DND-41 (cell line): ENCODE results near the gene SYNE2.

Source experiments
- ATAC-seq: fragments of 200-7000 bp; cut with Tn5 transposase; 3 replicates; pipeline ENCODE4 v1.9.1; 2021; ENCODE audit warnings: low read depth; ENCODE audit not compliant: insufficient read depth
- DNase-seq: peaks from one replicate; pipeline ENCODE4 v3.0.0-alpha.2; 2020
- H2AFZ ChIP-seq: 2 replicates; pipeline ENCODE4 v1.6.0; 2012; ENCODE audit warnings: low read depth, low read length
- H3K27ac ChIP-seq: 2 replicates; pipeline ENCODE4 v1.5.1; 2012; ENCODE audit warnings: low read length, inconsistent platforms
- H3K27me3 ChIP-seq: fragments of 200-600 bp; sonication (generic); 2 replicates; pipeline ENCODE4 v1.6.0; 2012; ENCODE audit warnings: low read length, mild to moderate bottlenecking, inconsistent platforms; ENCODE audit not compliant: insufficient read depth, poor library complexity
- H3K36me3 ChIP-seq: 2 replicates; pipeline ENCODE4 v1.5.1; 2012; ENCODE audit warnings: low read length, inconsistent platforms; ENCODE audit not compliant: insufficient read depth
- H3K4me1 ChIP-seq: 2 replicates; pipeline ENCODE4 v1.5.1; 2012; ENCODE audit warnings: mild to moderate bottlenecking, low read length; ENCODE audit not compliant: insufficient read depth
- H3K4me2 ChIP-seq: 2 replicates; pipeline ENCODE4 v1.6.0; 2012; ENCODE audit warnings: mild to moderate bottlenecking, moderate library complexity, low read length, inconsistent platforms; ENCODE audit not compliant: insufficient read depth
- H3K4me3 ChIP-seq, 2 experiments: fragments of 200-600 bp in 1 of 2; shearing (Covaris generic) in 1 of 2; 2 replicates each; pipeline ENCODE4 v1.5.1; 2012 to 2016; ENCODE audit warnings: inconsistent platforms in 2 of 2, low read length in 2 of 2, mild to moderate bottlenecking in 2 of 2, low read depth in 1 of 2, moderate library complexity in 1 of 2
- H3K79me2 ChIP-seq: 2 replicates; pipeline ENCODE4 v1.6.0; 2012; ENCODE audit warnings: low read length, inconsistent platforms; ENCODE audit not compliant: insufficient read depth
- H3K9ac ChIP-seq: 2 replicates; pipeline ENCODE4 v1.6.0; 2012; ENCODE audit warnings: low read depth, mild to moderate bottlenecking, inconsistent platforms, low read length, moderate library complexity
- H3K9me3 ChIP-seq: 2 replicates; pipeline ENCODE4 v1.5.1; 2012; ENCODE audit warnings: low read length, moderate library complexity, mild to moderate bottlenecking, inconsistent platforms; ENCODE audit not compliant: insufficient read depth, severe bottlenecking
- H4K20me1 ChIP-seq: 2 replicates; pipeline ENCODE4 v1.6.0; 2012; ENCODE audit warnings: low read length; ENCODE audit not compliant: insufficient read depth
- EZH2 ChIP-seq: IDR thresholded peaks from 3 replicates; pipeline ENCODE4 v1.6.1; 2012; ENCODE audit warnings: borderline replicate concordance, low read depth, mild to moderate bottlenecking, moderate library complexity, low read length, inconsistent platforms; ENCODE audit not compliant: severe bottlenecking
- TF ChIP-seq, protein P1 (sequence below): IDR thresholded peaks from 2 replicates; pipeline ENCODE4 v1.5.1; 2012; ENCODE audit warnings: borderline replicate concordance, low read length, moderate library complexity, mild to moderate bottlenecking; ENCODE audit not compliant: poor library complexity, severe bottlenecking; ENCODE audit errors: extremely low read depth

The SYNE2 gene

DNA sequence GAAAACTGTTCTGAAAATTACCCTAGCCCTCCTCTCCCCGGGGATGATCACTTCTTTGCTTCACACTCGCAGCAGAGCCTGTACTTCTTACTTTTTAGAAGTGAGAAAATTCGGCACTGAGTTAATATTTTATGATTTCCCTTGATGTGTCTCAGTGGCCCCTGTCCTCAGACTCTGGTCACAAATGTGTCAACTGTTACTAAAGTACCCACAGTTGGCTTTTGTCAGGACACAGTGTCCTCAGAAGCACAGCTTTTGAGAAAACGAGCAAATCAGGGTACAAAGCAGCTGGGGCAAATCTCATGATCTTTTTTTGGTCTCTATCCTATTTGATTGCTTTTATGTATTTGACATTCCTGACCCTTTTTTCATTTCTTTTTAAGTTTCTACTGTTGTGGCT, 142.5 kb downstream of the SYNE2 start:
- no peak for DNase-seq
- Histone ChIP-seq H4K20me1 (no peaks in the 10 kb centered on the region), H3K27me3 (no peaks in the 10 kb centered on the region), H2AFZ (no peak overlapping the region), H3K79me2 (no peaks in the 10 kb centered on the region), H3K36me3 (peaks cover 83% of the 10 kb centered on the region), H3K9ac (no peak overlapping the region), H3K4me3 (no peak overlapping the region), H3K4me2 (no peak overlapping the region), H3K4me1 (no peaks in the 10 kb centered on the region), H3K9me3 (no peaks in the 10 kb centered on the region), H3K27ac (no peak overlapping the region)
- TF ChIP-seq, protein P1, sequence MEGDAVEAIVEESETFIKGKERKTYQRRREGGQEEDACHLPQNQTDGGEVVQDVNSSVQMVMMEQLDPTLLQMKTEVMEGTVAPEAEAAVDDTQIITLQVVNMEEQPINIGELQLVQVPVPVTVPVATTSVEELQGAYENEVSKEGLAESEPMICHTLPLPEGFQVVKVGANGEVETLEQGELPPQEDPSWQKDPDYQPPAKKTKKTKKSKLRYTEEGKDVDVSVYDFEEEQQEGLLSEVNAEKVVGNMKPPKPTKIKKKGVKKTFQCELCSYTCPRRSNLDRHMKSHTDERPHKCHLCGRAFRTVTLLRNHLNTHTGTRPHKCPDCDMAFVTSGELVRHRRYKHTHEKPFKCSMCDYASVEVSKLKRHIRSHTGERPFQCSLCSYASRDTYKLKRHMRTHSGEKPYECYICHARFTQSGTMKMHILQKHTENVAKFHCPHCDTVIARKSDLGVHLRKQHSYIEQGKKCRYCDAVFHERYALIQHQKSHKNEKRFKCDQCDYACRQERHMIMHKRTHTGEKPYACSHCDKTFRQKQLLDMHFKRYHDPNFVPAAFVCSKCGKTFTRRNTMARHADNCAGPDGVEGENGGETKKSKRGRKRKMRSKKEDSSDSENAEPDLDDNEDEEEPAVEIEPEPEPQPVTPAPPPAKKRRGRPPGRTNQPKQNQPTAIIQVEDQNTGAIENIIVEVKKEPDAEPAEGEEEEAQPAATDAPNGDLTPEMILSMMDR = no peak
- no peak for TF ChIP-seq EZH2
- no peak for ATAC-seq

DNA sequence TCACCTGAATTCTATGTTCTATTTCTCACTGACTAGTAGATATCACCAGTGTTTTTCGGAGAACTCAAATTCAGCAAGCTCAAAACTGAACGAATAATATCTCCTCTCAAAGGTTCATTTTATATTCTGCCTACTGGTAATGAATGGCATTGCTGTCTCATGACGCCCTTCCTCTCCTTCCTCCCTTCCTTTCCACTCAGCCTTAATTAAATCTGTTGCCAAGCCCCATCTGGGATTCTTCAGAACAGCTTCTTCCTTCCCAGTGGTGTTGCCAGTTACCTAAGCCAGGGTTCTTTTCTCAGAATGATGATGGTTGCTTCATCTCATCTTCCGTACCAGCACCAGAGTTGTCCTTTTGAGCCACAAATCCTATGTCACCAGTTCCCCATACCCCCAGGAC, 143.2 kb downstream of the SYNE2 start:
- DNase-seq = no peak
- Histone ChIP-seq H3K9me3 (no peaks in the 10 kb centered on the region), H3K27me3 (no peaks in the 10 kb centered on the region), H3K4me3 (no peak overlapping the region), H3K4me1 (no peaks in the 10 kb centered on the region), H2AFZ (no peak overlapping the region), H3K9ac (no peak overlapping the region), H4K20me1 (no peaks in the 10 kb centered on the region), H3K4me2 (no peak overlapping the region), H3K27ac (no peak overlapping the region), H3K79me2 (no peaks in the 10 kb centered on the region), H3K36me3 (peaks cover 86% of the 10 kb centered on the region)
- TF ChIP-seq, protein P1 = no peak
- no peak for TF ChIP-seq EZH2
- ATAC-seq = no peak

DNA sequence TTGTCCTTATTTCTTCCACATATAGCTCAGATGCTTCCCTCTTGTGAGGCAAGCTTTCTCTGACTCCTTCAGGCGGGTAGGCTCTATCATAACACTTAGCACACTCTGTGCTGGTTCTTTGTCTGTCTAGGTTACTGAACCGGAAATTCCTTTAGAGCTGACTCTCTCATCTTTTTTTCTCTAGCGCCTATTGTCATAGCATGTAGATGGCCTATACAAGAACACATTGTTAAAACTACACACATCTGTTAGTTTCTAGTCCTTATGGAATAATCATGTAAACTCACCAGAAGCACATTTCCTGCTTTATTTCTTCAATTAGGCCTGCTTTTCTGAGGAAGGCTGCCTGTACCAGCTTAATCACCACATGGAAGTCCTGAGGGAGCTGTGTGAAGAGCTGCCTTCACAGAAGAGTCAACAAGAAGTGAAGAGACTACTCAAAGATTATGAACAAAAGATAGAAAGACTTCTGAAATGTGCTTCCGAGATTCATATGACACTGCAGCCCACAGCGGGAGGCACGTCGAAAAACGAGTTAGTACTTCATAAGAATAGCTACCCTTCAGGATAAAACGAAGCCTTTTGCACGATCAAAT, 143.9 kb downstream of the SYNE2 start:
- Histone ChIP-seq H3K4me1 (no peaks in the 10 kb centered on the region), H3K9ac (no peak overlapping the region), H4K20me1 (no peaks in the 10 kb centered on the region), H2AFZ (no peak overlapping the region), H3K79me2 (no peaks in the 10 kb centered on the region), H3K36me3 (peaks cover 86% of the 10 kb centered on the region), H3K4me2 (no peak overlapping the region), H3K4me3 (no peak overlapping the region), H3K27me3 (no peaks in the 10 kb centered on the region), H3K9me3 (no peaks in the 10 kb centered on the region), H3K27ac (no peak overlapping the region)
- TF ChIP-seq EZH2 = no peak
- TF ChIP-seq, protein P1 = no peak
- DNase-seq (no peak), ATAC-seq (no peak)
